Fibroblast of lung (primary cell): ENCODE measurements around the gene HNRNPH2. TPM values are rescaled to one million over a fixed set of nuclear protein-coding genes. Genes with fewer than 3 reads are reported as not detected.

ENCODE experiments used
- DNase-seq, 2 donors: peaks; one replicate each; pipeline versions ENCODE4 v3.0.0 to v3.0.0-alpha.2; 2010; ENCODE audit warnings: low read depth in 2 of 2
- H2AFZ ChIP-seq: 2 replicates; pipeline ENCODE4 v1.5.1; 2012; ENCODE audit warnings: low read length, control low read depth, inconsistent platforms
- H3K27ac ChIP-seq: 2 replicates; pipeline ENCODE4 v1.5.1; 2011; ENCODE audit warnings: low read length, control low read depth; ENCODE audit not compliant: insufficient read depth
- H3K27me3 ChIP-seq: 2 replicates; pipeline ENCODE4 v1.5.1; 2011; ENCODE audit warnings: mild to moderate bottlenecking, low read length; ENCODE audit not compliant: control insufficient read depth, insufficient read depth
- H3K36me3 ChIP-seq: 2 replicates; pipeline ENCODE4 v1.5.1; 2011; ENCODE audit warnings: low read length; ENCODE audit not compliant: control insufficient read depth, insufficient read depth
- H3K4me1 ChIP-seq: 2 replicates; pipeline ENCODE4 v1.5.1; 2011; ENCODE audit warnings: low read length; ENCODE audit not compliant: control insufficient read depth, insufficient read depth; ENCODE audit errors: extremely low read depth
- H3K4me2 ChIP-seq: 2 replicates; pipeline ENCODE4 v1.5.1; 2011; ENCODE audit warnings: low read length, control low read depth; ENCODE audit not compliant: insufficient read depth; ENCODE audit errors: extremely low read depth
- H3K4me3 ChIP-seq, 4 experiments: fragments of 200-600 bp in 1 of 4; sonication (generic) in 1 of 4; replicated peaks in 1 of 4; 2 replicates each; pipeline ENCODE4 v1.5.1; 2011 to 2016; ENCODE audit warnings: low read length in 4 of 4, low read depth in 3 of 4, mild to moderate bottlenecking in 3 of 4, control low read depth in 2 of 4, inconsistent platforms in 1 of 4, mixed read lengths in 1 of 4; ENCODE audit not compliant: insufficient read depth in 1 of 4; ENCODE audit errors: control extremely low read depth in 1 of 4
- H3K79me2 ChIP-seq: 2 replicates; pipeline ENCODE4 v1.5.1; 2012; ENCODE audit warnings: mild to moderate bottlenecking, low read length, inconsistent platforms; ENCODE audit not compliant: control insufficient read depth, insufficient read depth
- H3K9ac ChIP-seq: 2 replicates; pipeline ENCODE4 v1.5.1; 2011; ENCODE audit warnings: mild to moderate bottlenecking, low read length, control low read depth; ENCODE audit not compliant: insufficient read depth
- H3K9me3 ChIP-seq: 2 replicates; pipeline ENCODE4 v1.5.1; 2012; ENCODE audit warnings: low read depth, low read length; ENCODE audit not compliant: control insufficient read depth, insufficient read depth
- H4K20me1 ChIP-seq: 2 replicates; pipeline ENCODE4 v1.5.1; 2011; ENCODE audit warnings: low read length; ENCODE audit not compliant: control insufficient read depth, insufficient read depth; ENCODE audit errors: extremely low read depth
- EZH2 ChIP-seq: IDR thresholded peaks from 2 replicates; pipeline ENCODE4 v1.5.1; 2012; ENCODE audit warnings: low read length, control low read depth, mild to moderate bottlenecking; ENCODE audit errors: missing control alignments
- polyA plus RNA-seq, 2 donors: library from polyadenylated mRNA; depleted of rRNA in 1 of 2; stranded (reverse) in 1 of 2; unstranded in 1 of 2; fragments of >200 nt; gene quantifications; 2 replicates each; pipeline ENCODE4 v1.2.1, GENCODE V29; 2011 to 2012; ENCODE audit warnings: missing spikeins in 1 of 2
- total RNA-seq: library from RNA; depleted of rRNA; stranded (reverse); fragments of >200 nt; gene quantifications from 2 replicates; pipeline ENCODE4 v1.2.1, GENCODE V29; 2014
- TF ChIP-seq, protein P1 (sequence below), 2 donors: IDR thresholded peaks in 1 of 2; conservative IDR thresholded peaks in 1 of 2; 1 replicate in 1 of 2; 2 replicates in 1 of 2; pipeline ENCODE4 v1.5.1; 2011 to 2012; ENCODE audit warnings: low read length in 2 of 2, control low read depth in 1 of 2, inconsistent platforms in 1 of 2, low read depth in 1 of 2, mild to moderate bottlenecking in 1 of 2

Gene HNRNPH2
- total and polyA plus RNA-seq, 2 donors (not counting 1 experiment from before 2014, with no cell fraction given) = 84.1 to 91.5 TPM

DNA sequence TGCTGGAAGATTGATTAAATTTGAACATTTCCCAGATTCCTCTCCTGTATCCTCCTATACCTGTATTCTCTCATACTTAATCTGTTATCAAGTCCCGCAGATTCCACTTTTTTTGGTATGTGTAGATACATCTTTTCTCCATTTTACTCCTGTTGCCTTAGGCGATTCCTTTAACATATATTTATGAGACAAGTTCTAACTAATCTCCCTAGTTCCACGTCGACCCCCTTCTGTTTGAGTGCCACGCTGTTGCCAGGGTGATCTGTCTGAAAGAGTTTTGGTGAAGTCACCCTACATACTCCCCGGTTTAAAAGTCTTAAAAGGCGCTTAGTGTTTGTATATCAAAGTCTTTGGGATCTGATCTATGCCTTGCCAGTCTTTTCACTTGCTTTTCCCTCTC is 2.4 kb downstream of the HNRNPH2 start:
- Histone ChIP-seq H3K36me3 (no peaks in the 10 kb centered on the region), H3K4me1 (no peaks in the 10 kb centered on the region), H3K9me3 (no peaks in the 10 kb centered on the region), H3K27me3 (no peaks in the 10 kb centered on the region), H3K4me3 (peak overlapping the region; percentile 26 to 96 (median 81)), H3K27ac (peak overlapping the region; percentile 38), H2AFZ (no peak overlapping the region), H3K79me2 (peaks cover 56% of the 10 kb centered on the region), H3K4me2 (peak overlapping the region; percentile 87), H3K9ac (peak overlapping the region; percentile 42), H4K20me1 (no peaks in the 10 kb centered on the region)
- TF ChIP-seq, protein P1, sequence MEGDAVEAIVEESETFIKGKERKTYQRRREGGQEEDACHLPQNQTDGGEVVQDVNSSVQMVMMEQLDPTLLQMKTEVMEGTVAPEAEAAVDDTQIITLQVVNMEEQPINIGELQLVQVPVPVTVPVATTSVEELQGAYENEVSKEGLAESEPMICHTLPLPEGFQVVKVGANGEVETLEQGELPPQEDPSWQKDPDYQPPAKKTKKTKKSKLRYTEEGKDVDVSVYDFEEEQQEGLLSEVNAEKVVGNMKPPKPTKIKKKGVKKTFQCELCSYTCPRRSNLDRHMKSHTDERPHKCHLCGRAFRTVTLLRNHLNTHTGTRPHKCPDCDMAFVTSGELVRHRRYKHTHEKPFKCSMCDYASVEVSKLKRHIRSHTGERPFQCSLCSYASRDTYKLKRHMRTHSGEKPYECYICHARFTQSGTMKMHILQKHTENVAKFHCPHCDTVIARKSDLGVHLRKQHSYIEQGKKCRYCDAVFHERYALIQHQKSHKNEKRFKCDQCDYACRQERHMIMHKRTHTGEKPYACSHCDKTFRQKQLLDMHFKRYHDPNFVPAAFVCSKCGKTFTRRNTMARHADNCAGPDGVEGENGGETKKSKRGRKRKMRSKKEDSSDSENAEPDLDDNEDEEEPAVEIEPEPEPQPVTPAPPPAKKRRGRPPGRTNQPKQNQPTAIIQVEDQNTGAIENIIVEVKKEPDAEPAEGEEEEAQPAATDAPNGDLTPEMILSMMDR (conservative IDR thresholded peaks at IDR 0.05 in 1 of 2, IDR thresholded peaks at IDR 0.05 in 1 of 2; ENCODE audit: low read depth in 1 of 2, low read length in 2 of 2) = no peak
- peak in 1 of 2 donors; percentile 18 for DNase-seq

DNA sequence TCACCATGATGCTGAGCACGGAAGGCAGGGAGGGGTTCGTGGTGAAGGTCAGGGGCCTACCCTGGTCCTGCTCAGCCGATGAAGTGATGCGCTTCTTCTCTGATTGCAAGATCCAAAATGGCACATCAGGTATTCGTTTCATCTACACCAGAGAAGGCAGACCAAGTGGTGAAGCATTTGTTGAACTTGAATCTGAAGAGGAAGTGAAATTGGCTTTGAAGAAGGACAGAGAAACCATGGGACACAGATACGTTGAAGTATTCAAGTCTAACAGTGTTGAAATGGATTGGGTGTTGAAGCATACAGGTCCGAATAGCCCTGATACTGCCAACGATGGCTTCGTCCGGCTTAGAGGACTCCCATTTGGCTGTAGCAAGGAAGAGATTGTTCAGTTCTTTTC is 4.0 kb downstream of the HNRNPH2 start:
- no peak overlapping the region for H3K27ac ChIP-seq
- no peak overlapping the region for H3K4me3 ChIP-seq
- no peaks in the 10 kb centered on the region for H4K20me1 ChIP-seq
- no peak for TF ChIP-seq EZH2
- TF ChIP-seq, protein P1 (conservative IDR thresholded peaks at IDR 0.05 in 1 of 2, IDR thresholded peaks at IDR 0.05 in 1 of 2; ENCODE audit: low read depth in 1 of 2, low read length in 2 of 2) = no peak
- H3K9ac ChIP-seq = no peak overlapping the region
- no peak for DNase-seq
- no peaks in the 10 kb centered on the region for H3K27me3 ChIP-seq
- no peak overlapping the region for H3K4me2 ChIP-seq
- H3K9me3 ChIP-seq = no peaks in the 10 kb centered on the region
- H3K4me1 ChIP-seq = no peaks in the 10 kb centered on the region
- H3K36me3 ChIP-seq = no peaks in the 10 kb centered on the region
- peaks cover 46% of the 10 kb centered on the region for H3K79me2 ChIP-seq
- no peak overlapping the region for H2AFZ ChIP-seq

DNA sequence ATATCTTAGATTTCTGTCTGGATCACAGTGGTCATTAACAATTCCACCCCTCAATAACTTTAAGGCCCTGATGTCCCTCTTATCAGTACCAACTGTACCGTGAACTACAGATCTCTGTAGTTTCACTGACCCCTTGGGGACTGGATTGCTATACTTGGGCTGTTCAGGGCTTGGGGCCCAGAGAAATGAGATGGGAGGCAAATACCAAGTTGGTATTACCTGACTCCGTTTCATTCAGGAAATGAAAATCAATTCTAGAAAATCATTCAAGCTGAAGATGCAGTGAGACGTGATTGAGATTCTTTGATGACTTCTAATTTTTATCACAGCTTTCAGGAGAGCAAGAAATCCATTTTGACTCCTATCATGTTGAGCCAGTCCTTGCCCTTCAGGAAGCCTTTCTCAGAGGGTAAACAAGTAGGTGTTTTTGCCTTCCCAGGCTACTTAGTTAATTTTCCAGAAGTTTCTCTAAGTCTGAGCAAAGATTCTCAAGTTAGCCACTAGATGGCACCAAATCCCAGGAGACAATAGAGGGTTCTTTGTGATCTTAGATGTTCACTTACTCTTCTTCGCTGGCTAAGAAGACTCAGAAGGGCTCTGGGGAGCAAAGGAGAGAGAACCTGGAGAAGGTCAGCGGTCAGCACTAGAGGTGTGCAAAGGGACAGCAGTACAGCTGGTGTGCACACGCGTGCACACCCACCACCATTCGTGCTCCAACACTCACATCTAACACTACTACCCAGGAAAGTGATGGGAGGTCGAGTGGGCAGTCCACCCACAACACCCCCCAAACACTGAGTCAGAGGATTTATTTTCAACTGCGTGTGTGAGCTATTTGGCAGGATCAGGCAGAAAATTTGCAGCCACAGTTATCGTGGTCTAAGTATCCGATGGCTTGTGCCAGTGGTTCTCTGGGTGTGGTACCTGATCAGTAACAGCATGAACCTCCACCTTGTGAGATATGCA is 7.4 kb downstream of the HNRNPH2 start:
- Histone ChIP-seq H3K27ac (no peak overlapping the region), H3K9ac (no peak overlapping the region), H3K4me2 (no peak overlapping the region), H3K4me1 (no peaks in the 10 kb centered on the region), H3K36me3 (no peaks in the 10 kb centered on the region), H3K79me2 (peaks cover 23% of the 10 kb centered on the region), H3K9me3 (no peaks in the 10 kb centered on the region), H3K27me3 (no peaks in the 10 kb centered on the region), H4K20me1 (no peaks in the 10 kb centered on the region), H2AFZ (no peak overlapping the region), H3K4me3 (no peak overlapping the region)
- DNase-seq = peak; percentile 68 to 87
- no peak for TF ChIP-seq EZH2
- TF ChIP-seq, protein P1 (conservative IDR thresholded peaks at IDR 0.05 in 1 of 2, IDR thresholded peaks at IDR 0.05 in 1 of 2; ENCODE audit: low read depth in 1 of 2, low read length in 2 of 2) = peak; percentile 51 to 64
